Activated CD8-positive, alpha-beta T cell treated with anti-CD3 and anti-CD28 coated beads for 36 hours (primary cell): ENCODE measurements around the gene CRAT. TPM values are rescaled to one million over a fixed set of nuclear protein-coding genes. Genes with fewer than 3 reads are reported as not detected.
"Not testable (repeated sequence)": the region's sequence is repeated elsewhere in the genome, so short reads cannot be mapped to it uniquely, and the experiment has no call there.

Source experiments
- ATAC-seq: fragments of 200-7000 bp; cut with Tn5 transposase; one replicate; pipeline ENCODE4 v1.10.0; 2021; ENCODE audit warnings: mild to moderate bottlenecking, moderate library complexity
- CTCF ChIA-PET: fragments of 350-600 bp; sonication (Branson Sonifier 250); formaldehyde crosslinking; loops from one replicate; lab custom pipeline; 2021; ENCODE audit warnings: antibody characterized with exemption; lab: Charles Lee
- POLR2A ChIA-PET: fragments of 350-600 bp; sonication (Branson Sonifier 250); formaldehyde crosslinking; loops from one replicate; lab custom pipeline; 2021; ENCODE audit warnings: antibody characterized with exemption; lab: Charles Lee
- DNase-seq: peaks from one replicate; pipeline ENCODE4 v3.0.0-alpha.2; 2020
- H3K27ac Mint-ChIP-seq: one replicate; pipeline ENCODE4 v1.8.0; 2021; ENCODE audit warnings: mild to moderate bottlenecking, mixed read lengths
- H3K27me3 Mint-ChIP-seq: one replicate; pipeline ENCODE4 v1.8.0; 2021; ENCODE audit warnings: mixed read lengths
- H3K36me3 Mint-ChIP-seq: one replicate; pipeline ENCODE4 v1.8.0; 2021; ENCODE audit warnings: low read depth, mixed read lengths
- H3K4me1 Mint-ChIP-seq: one replicate; pipeline ENCODE4 v1.8.0; 2021; ENCODE audit warnings: low read depth, mixed read lengths
- H3K4me3 Mint-ChIP-seq: one replicate; pipeline ENCODE4 v1.8.0; 2021; ENCODE audit warnings: mild to moderate bottlenecking, moderate library complexity, mixed read lengths
- H3K9me3 Mint-ChIP-seq: one replicate; pipeline ENCODE4 v1.8.0; 2021; ENCODE audit warnings: mixed read lengths
- CTCF ChIP-seq: fragments of 200-600 bp; IDR thresholded peaks from one replicate; pipeline ENCODE4 v1.8.0; 2022; ENCODE audit warnings: antibody characterized with exemption, mild to moderate bottlenecking
- intact Hi-C: fragments of 100-400 bp; cut with micrococcal nuclease; formaldehyde crosslinking; loops from one replicate; pipeline ENCODE4 v1.10.0; 2022
- total RNA-seq, 2 experiments: library from RNA; stranded (reverse); gene quantifications; one replicate each; pipeline ENCODE4 v1.2.3, GENCODE V29; 2021

CRAT gene
- total RNA-seq, 2 experiments from 2014 or later = 11.8 to 12.7 TPM

- Mint-ChIP-seq H3K4me3 (no peak overlapping the region), H3K36me3 (peaks cover 16% of the 10 kb centered on the region), H3K27ac (no peak overlapping the region), H3K27me3 (no peaks in the 10 kb centered on the region), H3K9me3 (no peaks in the 10 kb centered on the region), H3K4me1 (peaks cover 7% of the 10 kb centered on the region)
- CTCF ChIA-PET = interaction anchor here (0.7 to 3.9 kb wide), 23 partner anchors 10 to 656 kb away, joined by 3 to 116 read pairs (median 6); partner anchors contain the start of genes C9orf50, DOLPP1, NTMT1 and PTPA
- intact Hi-C loops = no loop called here
- ATAC-seq (no peak), DNase-seq (no peak)
- TF ChIP-seq CTCF = no peak
- POLR2A ChIA-PET = interaction anchor here (1.2 to 1.3 kb wide), 2 partner anchors 17 to 43 kb away, joined by 3 to 4 read pairs; no protein-coding TSS in a partner anchor
Observed at GRCh38 chr9:129130791-129131190, 20.2 kb upstream of the CRAT start.

GRCh38 chr9:129130271-129130670, 19.7 kb upstream of the CRAT start:
- H3K27ac Mint-ChIP-seq, ATAC-seq, DNase-seq, H3K9me3 Mint-ChIP-seq, intact Hi-C loops, H3K4me1 Mint-ChIP-seq, H3K27me3 Mint-ChIP-seq, H3K4me3 Mint-ChIP-seq: not testable (repeated sequence)
- CTCF ChIA-PET = interaction anchor here (0.7 to 3.9 kb wide), 12 partner anchors 11 to 657 kb away, joined by 3 to 116 read pairs (median 12); partner anchors contain the start of genes C9orf50, DOLPP1, NTMT1 and PTPA
- POLR2A ChIA-PET = interaction anchor here (1.0 to 1.2 kb wide), 2 partner anchors 10 to 44 kb away, joined by 3 to 4 read pairs; no protein-coding TSS in a partner anchor
- H3K36me3 Mint-ChIP-seq = peaks cover 16% of the 10 kb centered on the region

GRCh38 chr9:129128689-129129088, 18.1 kb upstream of the CRAT start:
- no peak for TF ChIP-seq CTCF
- Mint-ChIP-seq H3K4me3 (no peak overlapping the region), H3K27me3 (no peaks in the 10 kb centered on the region), H3K4me1 (peaks cover 7% of the 10 kb centered on the region), H3K9me3 (no peaks in the 10 kb centered on the region), H3K27ac (no peak overlapping the region), H3K36me3 (peaks cover 19% of the 10 kb centered on the region)
- POLR2A ChIA-PET = no interaction called here
- CTCF ChIA-PET = interaction anchor here (1.3 to 3.3 kb wide), 2 partner anchors 11 to 45 kb away, joined by 4 to 19 read pairs; no protein-coding TSS in a partner anchor
- DNase-seq (no peak), ATAC-seq (no peak)
- intact Hi-C loops = no loop called here

- intact Hi-C loops = no loop called here
- Mint-ChIP-seq H3K27me3 (no peaks in the 10 kb centered on the region), H3K27ac (no peak overlapping the region), H3K4me3 (no peak overlapping the region), H3K4me1 (peaks cover 7% of the 10 kb centered on the region), H3K36me3 (peaks cover 16% of the 10 kb centered on the region), H3K9me3 (no peaks in the 10 kb centered on the region)
- no peak for ATAC-seq
- no peak for TF ChIP-seq CTCF
- CTCF ChIA-PET = interaction anchor here (3.0 to 3.3 kb wide), 2 partner anchors 12 to 498 kb away, joined by 13 to 19 read pairs; no protein-coding TSS in a partner anchor
- no peak for DNase-seq
- POLR2A ChIA-PET = interaction anchor here (0.5 to 1.0 kb wide), 2 partner anchors 79 to 501 kb away, joined by 3 read pairs; no protein-coding TSS in a partner anchor
Observed at GRCh38 chr9:129126749-129127618, 16.4 kb upstream of the CRAT start.

GRCh38 chr9:129125478-129125877, 14.9 kb upstream of the CRAT start:
- no peaks in the 10 kb centered on the region for H3K9me3 Mint-ChIP-seq
- ChIA-PET CTCF (interaction anchor here (0.8 to 3.3 kb wide), 4 partner anchors 13 to 499 kb away, joined by 5 to 19 read pairs (median 11); no protein-coding TSS in a partner anchor), POLR2A (no interaction called here)
- DNase-seq (no peak), ATAC-seq (no peak)
- peaks cover 15% of the 10 kb centered on the region for H3K36me3 Mint-ChIP-seq
- no peak overlapping the region for H3K27ac Mint-ChIP-seq
- intact Hi-C loops = no loop called here
- no peak for TF ChIP-seq CTCF
- H3K27me3 Mint-ChIP-seq = no peaks in the 10 kb centered on the region
- no peaks in the 10 kb centered on the region for H3K4me1 Mint-ChIP-seq
- no peak overlapping the region for H3K4me3 Mint-ChIP-seq
